Activated CD4-positive, alpha-beta T cell treated with anti-CD3 and anti-CD28 coated beads for 48 hours (primary cell): Measurements from ENCODE around the gene KAT6B.

Source experiments
- DNase-seq: peaks from one replicate; pipeline ENCODE4 v3.0.0-alpha.2; 2020

KAT6B gene

GRCh38 chr10:74994854-74995253, 168.5 kb downstream of the KAT6B start:
- no peak for DNase-seq

DNA sequence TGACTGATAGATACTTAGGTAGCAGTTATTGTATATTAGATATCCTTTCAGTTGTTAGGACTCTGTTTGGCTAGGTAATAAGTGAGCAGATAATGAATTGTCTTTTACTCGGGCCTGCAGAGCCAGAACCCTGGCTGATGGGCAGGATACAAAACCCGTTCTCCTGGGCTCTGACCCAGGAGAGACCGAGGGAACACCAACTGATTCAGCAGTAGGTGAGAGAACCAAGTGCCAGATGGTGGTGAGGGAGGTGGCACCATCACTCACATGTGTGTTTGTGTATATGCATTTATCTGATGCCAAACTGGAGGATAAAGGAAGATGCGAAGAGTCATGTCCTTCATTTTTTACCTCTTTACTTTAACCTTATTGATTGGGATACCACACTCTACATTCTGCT, 169.4 kb downstream of the KAT6B start:
- DNase-seq = no peak

DNA sequence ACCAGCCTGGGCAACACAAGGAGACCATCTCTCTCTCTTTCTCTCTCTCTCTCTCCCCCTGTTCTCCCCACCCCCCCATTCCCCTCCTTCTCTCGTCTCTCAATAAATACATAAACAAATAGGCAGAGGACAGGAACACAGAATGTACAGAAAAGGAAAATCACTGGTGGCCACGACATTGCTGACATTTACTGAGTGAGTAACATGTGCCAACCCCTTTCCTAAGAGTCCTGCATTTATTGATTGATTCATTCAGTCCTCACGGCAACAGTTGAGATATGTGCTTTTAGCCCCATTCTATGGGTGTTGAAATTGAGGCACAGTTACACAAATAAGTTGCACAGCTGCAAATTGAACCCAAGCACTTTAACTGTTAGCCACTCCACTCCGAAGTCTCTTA, 170.8 kb downstream of the KAT6B start:
- DNase-seq = no peak

DNA sequence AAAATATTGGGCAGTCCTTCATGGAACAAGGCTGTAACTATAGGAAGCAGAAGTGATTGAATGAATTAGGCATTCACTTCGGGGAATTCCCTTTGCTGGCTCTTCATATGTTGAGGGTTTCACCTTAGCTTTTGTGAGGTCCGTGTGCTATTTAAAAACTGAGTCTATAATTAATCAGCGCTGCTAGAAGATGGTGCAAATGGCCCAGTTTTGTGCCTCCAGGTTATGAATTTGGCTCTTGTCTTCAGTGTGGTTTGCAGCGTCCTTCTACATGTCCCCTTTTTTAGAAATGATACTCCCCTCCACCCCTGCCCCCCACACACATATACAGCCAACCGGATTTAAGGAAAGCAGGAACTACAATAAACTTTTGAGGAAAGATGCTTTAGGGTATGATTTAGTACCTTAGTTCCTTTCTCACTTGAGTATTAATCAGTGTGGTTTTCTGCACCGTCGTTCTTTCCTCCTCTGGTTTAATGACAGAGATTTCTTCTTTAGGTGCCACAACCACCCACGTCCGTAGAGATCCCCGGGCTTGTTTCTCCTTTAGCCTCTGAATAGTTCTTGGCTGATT, 174.4 kb downstream of the KAT6B start:
- DNase-seq = no peak

GRCh38 chr10:75001715-75002350, 175.4 kb downstream of the KAT6B start:
- no peak for DNase-seq

DNA sequence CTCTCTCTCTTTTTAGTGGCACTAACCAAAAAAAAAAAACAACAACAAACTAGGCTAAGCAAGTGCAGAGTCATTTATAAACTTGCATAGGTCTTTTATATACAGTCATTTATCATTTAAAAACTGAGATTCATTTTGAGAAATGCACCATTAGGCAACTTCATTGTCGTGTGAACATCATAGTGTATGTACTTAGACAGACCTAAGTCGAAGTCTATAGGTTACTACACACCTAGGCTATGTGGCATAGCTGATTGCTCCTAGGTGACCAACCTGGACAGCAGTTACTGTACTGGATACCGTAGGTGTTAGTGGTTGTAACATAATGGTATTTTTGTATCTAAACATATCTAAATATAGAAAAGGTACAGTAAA, 175.9 kb downstream of the KAT6B start:
- no peak for DNase-seq

DNA sequence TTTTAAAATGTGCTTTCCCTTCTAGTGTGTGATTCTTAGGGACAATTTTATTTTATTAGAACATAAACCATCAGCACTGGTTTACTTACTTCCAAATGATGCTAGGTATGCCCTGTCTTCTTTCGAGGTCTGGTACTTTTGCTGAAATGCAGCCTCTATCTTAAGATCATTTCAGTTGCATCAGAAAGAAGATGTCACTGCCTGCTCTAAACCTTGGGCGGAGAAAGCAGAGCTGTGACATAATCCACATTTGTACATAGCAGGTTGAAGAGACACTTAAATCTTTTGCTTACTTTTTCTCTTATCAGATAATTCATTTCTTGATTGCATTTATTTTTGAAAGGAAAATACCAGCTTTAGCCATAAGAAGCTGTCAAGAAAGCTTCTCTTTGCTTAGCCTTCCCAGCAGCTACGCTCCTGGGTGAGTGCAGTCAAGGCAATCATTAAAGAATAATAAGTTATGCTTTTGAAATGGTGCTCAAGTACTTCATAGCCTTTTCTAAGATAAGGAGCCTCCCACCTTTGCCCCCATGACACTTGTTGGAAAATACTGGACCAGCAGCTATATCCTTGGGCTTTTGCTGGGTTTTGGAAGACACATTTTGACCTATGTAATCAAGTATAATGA, 176.7 kb downstream of the KAT6B start:
- no peak for DNase-seq

GRCh38 chr10:75003891-75004290, 177.5 kb downstream of the KAT6B start:
- no peak for DNase-seq

DNA sequence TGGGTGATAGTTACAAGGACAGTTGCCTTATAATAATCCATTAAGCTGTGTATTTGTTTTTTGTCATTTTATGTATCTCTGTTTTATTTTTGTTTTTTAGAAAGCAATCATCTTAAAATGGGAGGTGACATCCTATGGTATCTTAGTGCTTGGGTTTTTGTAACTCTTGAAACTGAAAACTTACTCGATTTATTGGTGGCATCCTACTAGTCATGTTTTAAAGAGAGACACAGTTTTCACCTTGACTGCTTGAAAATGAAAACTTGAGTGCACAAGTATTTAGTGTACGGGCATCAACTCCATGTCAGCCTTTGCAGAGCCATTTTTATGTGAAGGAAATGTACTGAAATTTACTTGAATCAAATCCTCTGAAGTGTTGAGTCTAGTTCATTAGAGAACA, 181.2 kb downstream of the KAT6B start:
- DNase-seq = no peak

DNA sequence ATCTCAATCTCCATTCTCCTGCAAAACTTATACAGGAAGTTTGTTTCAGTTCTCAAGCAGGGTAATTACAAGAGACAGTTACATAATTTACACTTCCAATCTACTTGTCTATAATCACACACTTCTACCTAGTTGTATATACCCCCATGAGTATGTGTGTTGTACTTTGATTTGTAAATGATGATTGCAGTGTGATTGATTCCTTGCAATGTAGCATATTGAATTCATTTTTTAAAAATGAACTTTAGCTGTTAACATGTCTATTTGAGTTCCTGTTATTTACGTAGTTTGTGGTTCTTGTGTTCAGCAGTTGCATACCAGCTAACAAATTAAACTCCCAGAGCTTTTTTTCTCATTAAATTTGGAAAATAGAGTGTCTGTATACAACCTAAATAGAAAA, 182.6 kb downstream of the KAT6B start:
- DNase-seq = no peak

DNA sequence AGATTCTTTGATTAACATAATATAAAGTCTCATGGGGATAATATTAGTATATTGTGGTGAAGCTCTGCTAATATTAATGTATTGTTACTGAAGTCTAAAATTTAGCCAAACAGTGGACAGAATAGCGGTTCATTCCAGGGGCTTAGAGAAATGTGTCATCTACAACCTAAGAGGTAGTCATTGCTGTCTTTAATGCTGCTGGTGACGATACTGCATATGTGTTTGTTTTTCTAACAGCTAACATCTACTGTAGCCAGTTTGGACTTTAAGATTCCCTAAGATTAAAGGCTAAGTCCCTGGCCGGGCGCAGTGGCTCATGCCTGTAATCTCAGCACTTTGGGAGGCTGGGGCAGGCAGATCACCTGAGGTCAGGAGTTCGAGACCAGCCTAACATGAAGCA, 183.0 kb downstream of the KAT6B start:
- no peak for DNase-seq

- DNase-seq = no peak
Measured at GRCh38 chr10:75010373-75010772, 184.0 kb downstream of the KAT6B start.

GRCh38 chr10:75011221-75011620, 184.8 kb downstream of the KAT6B start:
- DNase-seq = no peak

DNA sequence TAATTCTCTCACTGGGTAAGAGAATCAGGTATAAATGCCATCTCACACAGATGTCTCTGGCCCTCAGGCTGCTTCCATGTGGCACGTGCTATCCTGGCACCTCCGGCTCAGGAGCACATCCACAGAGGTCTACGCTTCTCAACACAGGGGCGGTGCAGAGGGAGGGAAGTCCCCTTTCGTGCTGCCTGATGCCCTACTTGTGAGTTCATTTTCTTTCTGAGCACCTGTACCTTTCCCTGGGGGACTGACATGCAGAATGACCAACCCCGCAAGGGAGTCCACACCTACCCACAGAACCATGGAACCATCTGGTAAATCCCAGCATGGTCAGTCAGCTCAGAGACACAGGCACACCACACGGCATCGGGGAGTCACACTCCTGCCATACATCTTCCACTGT, 186.1 kb downstream of the KAT6B start:
- no peak for DNase-seq

DNA sequence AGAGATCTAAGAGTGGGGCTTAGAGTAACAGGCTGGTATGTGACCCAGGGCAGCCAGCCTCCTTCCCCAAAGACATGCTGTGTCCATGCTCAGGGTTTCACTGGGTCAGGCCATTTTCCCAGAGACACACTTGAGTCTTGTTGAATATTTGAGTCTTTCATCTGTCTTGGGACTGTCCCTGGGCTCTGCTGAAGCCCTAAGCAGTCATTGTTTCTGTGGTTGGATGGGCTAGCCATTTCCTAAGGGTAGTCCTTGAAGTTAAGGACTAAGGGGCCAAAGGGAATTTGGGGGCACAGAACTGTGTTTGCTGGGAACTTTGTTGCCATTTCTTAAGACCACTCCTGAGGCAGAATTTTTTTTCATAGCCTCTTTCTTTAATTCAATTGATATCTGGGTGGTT, 186.6 kb downstream of the KAT6B start:
- DNase-seq = no peak

- no peak for DNase-seq
Measured at GRCh38 chr10:75013522-75013921, 187.1 kb downstream of the KAT6B start.

- DNase-seq = no peak
Measured at GRCh38 chr10:75014516-75015230, 188.3 kb downstream of the KAT6B start.

DNA sequence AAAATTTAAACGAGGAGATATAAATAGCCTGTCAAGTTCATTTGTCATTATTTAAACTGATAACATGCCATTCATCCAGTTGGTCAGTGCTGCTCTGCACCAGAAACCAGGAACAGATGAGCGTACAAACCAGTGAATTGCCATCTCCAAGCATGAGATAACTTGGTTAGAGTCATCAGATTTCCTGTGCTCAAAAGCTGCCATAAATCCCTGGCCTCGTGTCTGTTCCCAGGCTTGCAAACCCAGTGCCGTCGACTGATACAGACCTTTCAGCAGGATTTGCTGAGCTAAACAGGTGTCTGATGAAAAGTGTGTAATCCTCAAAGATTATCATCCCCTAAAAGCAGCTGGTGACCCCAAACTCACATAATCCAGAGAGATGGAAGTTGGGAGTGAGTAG, 189.0 kb downstream of the KAT6B start:
- DNase-seq = no peak

DNA sequence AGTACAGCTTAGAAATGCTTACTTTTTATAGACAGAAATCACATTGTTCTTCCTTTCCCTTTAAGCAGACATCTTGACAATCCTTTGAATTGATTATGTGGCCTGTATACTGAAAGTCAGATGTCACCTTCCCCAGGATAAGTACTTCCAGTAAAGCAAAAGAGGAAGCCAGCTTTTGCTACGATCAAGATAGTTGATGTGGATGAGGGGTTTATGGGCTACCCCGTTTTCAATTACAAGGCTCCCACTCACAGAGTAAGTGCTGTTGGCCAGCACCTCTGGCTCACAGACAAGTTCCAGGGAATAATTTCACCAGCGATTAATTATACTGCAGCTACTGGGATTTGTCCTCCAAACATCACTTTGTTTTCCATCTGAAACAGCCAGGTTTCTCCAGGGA, 189.9 kb downstream of the KAT6B start:
- no peak for DNase-seq

DNA sequence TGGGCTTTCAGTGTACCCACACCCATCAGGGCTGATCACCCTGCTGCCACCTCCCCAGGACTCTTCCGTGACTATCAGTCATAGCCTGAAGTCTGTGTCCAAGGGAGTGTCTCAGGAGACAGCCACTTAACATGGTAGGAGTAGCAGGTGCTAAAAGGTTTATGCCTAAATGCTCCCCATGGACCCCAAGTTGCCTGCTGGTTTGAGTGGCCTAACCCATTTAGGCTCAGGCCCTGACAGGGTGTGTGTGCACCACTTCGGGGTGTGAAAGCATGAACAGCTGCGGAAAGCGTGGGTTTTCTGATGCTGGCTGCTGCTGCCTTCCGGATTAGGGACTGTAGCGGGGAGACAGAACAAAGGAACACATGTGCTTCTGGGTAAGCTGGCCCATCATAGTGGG, 191.9 kb downstream of the KAT6B start:
- DNase-seq = no peak

GRCh38 chr10:75018686-75019307, 192.4 kb downstream of the KAT6B start:
- no peak for DNase-seq

GRCh38 chr10:75019370-75019769, 193.0 kb downstream of the KAT6B start:
- no peak for DNase-seq

- no peak for DNase-seq
Measured at GRCh38 chr10:75020168-75020567, 193.8 kb downstream of the KAT6B start.
